GM21515 (cell line): Measurements from ENCODE around the gene POLR2J3.
"Not testable (repeated sequence)": the region's sequence is repeated elsewhere in the genome, so short reads cannot be mapped to it uniquely, and the experiment has no call there.

Experiments
- ATAC-seq: cut with Tn5 transposase; IDR thresholded peaks from one replicate; pipeline ENCODE4 v1.9.1; 2021; ENCODE audit not compliant: unreplicated experiment

The POLR2J3 gene

DNA sequence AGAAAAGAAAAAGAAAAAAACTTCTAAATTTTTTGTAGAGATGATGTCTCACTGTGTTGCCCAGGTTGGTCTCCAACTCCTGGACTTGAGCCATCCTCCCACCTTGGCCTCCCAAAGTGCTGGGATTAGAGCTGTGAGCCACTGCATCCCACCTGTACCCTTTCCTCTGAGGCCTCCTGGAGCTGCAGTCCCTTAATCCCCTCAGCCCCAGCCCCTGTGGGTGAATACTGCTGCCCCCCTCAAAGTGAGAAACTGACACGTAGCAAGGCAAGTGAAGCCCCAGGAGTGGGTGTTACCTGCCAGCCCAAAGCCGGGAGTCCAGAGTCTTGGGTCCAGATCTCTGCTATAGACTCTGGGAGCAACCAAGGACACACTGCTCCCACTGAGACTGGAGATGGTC lies 47.6 kb downstream of the POLR2J3 start:
- not testable (repeated sequence) for ATAC-seq

DNA sequence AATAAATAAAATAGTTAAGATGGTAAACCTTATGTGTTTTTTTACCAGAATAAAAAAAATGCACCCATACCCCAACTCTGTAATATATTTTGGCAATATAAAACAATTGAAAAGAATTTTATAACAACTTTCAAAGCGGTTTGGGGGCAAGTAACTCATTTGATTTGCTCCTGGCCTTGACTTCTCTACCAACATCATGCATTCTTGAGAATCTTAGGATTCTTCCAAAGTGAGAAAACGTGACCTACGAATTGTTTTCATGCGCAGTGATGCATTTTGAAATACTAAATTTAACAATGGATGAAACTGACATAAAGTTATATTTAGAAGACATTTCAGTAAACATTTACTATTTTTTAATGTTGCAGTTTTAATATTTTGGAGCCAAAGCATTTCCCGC lies 51.6 kb downstream of the POLR2J3 start:
- ATAC-seq = not testable (repeated sequence)

DNA sequence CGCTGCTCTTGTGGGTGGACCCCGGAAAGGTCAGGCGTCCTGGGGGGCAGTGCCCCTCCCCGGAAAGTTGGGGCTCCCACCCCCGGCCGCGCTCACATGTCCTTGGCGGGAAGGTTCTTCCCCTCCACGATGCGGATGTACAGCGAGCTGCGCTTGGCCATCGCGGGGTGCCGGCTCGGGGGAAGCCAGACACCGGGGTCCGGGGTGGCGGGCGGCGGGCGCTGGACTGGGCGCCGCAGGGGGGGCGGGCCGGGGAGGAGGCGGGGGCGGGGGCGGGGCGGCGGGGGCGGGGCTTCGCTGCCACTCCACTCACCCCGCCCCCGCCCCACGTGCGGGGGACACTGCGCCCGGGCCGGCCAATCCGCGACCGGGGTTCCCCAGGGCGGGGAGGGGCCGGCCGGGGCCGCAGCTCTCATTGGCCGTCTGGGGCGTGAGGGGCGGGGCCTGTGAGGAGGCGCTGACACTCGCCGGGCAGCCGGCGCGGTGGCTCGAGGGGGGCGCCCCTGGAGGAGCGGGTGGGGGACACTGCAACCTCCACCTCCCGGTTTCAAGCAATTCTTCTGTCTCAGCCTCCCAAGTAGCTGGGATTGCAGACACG lies 54.7 kb downstream of the POLR2J3 start, which contains the start of gene RASA4B:
Gene RASA4B, minus strand, starts transcription at position 228 of the 598 bp plus-strand sequence. Its CDS starts 67 bp downstream, at position 161.
- peak; percentile 65 for ATAC-seq
